WERI-Rb-1 (cell line): ENCODE results near the gene LRRN1.

Experiments used
- DNase-seq: peaks from one replicate; pipeline ENCODE4 v3.0.0-alpha.2; 2020
- H3K27ac ChIP-seq: fragments of 250-450 bp; sonication (Bioruptor Pico); 2 replicates; pipeline ENCODE4 v1.5.1; 2020; ENCODE audit warnings: mild to moderate bottlenecking, moderate library complexity
- H3K27me3 ChIP-seq: fragments of 250-450 bp; sonication (Bioruptor Pico); 2 replicates; pipeline ENCODE4 v1.5.1; 2021; ENCODE audit warnings: mild to moderate bottlenecking, low read depth, moderate library complexity; ENCODE audit not compliant: insufficient read depth, severe bottlenecking
- H3K36me3 ChIP-seq: fragments of 250-450 bp; sonication (Bioruptor Pico); 2 replicates; pipeline ENCODE4 v1.5.1; 2020; ENCODE audit warnings: mild to moderate bottlenecking, moderate library complexity
- H3K4me3 ChIP-seq: 2 replicates; pipeline ENCODE4 v1.5.1; 2011; ENCODE audit warnings: low read depth, mild to moderate bottlenecking, control low read depth, low read length
- H3K9me3 ChIP-seq: fragments of 250-450 bp; sonication (Bioruptor Pico); 2 replicates; pipeline ENCODE4 v1.5.1; 2021; ENCODE audit warnings: mild to moderate bottlenecking, moderate library complexity; ENCODE audit not compliant: severe bottlenecking
- TF ChIP-seq, protein P1 (sequence below): IDR thresholded peaks from 2 replicates; pipeline ENCODE4 v1.5.1; 2011; ENCODE audit warnings: low read depth, mild to moderate bottlenecking, control low read depth, inconsistent platforms, low read length

LRRN1 gene

GRCh38 chr3:3799173-3800079, at the start of gene LRRN1:
Gene LRRN1, plus strand, starts transcription at chr3:3799431. Its CDS starts 45,211 bp downstream, at chr3:3844642.
- Histone ChIP-seq H3K4me3 (peak within 1 kb of the TSS; percentile 89), H3K27me3 (no peaks in the 10 kb centered on the region), H3K36me3 (no peaks in the 10 kb centered on the region), H3K27ac (peak within 1 kb of the TSS; percentile 82), H3K9me3 (no peaks in the 10 kb centered on the region)
- DNase-seq, result peak; percentile 90
- TF ChIP-seq, protein P1, sequence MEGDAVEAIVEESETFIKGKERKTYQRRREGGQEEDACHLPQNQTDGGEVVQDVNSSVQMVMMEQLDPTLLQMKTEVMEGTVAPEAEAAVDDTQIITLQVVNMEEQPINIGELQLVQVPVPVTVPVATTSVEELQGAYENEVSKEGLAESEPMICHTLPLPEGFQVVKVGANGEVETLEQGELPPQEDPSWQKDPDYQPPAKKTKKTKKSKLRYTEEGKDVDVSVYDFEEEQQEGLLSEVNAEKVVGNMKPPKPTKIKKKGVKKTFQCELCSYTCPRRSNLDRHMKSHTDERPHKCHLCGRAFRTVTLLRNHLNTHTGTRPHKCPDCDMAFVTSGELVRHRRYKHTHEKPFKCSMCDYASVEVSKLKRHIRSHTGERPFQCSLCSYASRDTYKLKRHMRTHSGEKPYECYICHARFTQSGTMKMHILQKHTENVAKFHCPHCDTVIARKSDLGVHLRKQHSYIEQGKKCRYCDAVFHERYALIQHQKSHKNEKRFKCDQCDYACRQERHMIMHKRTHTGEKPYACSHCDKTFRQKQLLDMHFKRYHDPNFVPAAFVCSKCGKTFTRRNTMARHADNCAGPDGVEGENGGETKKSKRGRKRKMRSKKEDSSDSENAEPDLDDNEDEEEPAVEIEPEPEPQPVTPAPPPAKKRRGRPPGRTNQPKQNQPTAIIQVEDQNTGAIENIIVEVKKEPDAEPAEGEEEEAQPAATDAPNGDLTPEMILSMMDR, result no peak

- H3K9me3 ChIP-seq, result no peaks in the 10 kb centered on the region
- peak; percentile 10 for DNase-seq
- no peak overlapping the region for H3K27ac ChIP-seq
- TF ChIP-seq, protein P1, result no peak
- H3K4me3 ChIP-seq, result no peak overlapping the region
- no peaks in the 10 kb centered on the region for H3K36me3 ChIP-seq
- H3K27me3 ChIP-seq, result no peaks in the 10 kb centered on the region
These were observed 45.8 kb upstream of the LRRN1 start for GRCh38 chr3:3753416-3753815.

- no peak for DNase-seq
- TF ChIP-seq, protein P1, result no peak
- Histone ChIP-seq H3K27me3 (no peaks in the 10 kb centered on the region), H3K4me3 (no peak overlapping the region), H3K27ac (no peak overlapping the region), H3K9me3 (no peaks in the 10 kb centered on the region), H3K36me3 (no peaks in the 10 kb centered on the region)
These were observed 33.6 kb upstream of the LRRN1 start for GRCh38 chr3:3765661-3766060.

DNA sequence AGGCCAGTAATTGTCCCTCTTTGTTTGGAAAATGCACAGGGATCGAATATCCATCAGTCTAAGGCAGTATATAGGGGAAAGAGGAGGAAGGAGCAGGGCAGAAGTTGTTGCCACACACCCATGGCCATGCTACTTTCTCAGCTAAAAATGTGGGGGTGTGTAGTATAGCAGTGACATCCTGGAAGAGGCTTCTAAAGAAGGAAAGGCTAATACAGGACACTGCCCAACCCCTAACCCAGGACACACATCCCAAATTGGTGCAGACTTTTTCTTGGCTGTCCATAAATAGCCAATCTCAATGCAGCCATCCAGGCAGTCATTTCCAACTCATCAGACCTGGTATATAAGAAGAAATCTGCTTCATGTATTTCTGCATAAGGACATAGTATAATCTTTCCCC, 33.1 kb upstream of the LRRN1 start:
- TF ChIP-seq, protein P1, result no peak
- no peak for DNase-seq
- H3K27ac ChIP-seq, result no peak overlapping the region
- H3K4me3 ChIP-seq, result no peak overlapping the region
- no peaks in the 10 kb centered on the region for H3K27me3 ChIP-seq
- H3K9me3 ChIP-seq, result no peaks in the 10 kb centered on the region
- H3K36me3 ChIP-seq, result no peaks in the 10 kb centered on the region

- no peak for DNase-seq
- Histone ChIP-seq H3K4me3 (no peak overlapping the region), H3K27ac (no peak overlapping the region), H3K36me3 (no peaks in the 10 kb centered on the region), H3K9me3 (no peaks in the 10 kb centered on the region), H3K27me3 (no peaks in the 10 kb centered on the region)
- TF ChIP-seq, protein P1, result no peak
These were observed 28.1 kb upstream of the LRRN1 start for GRCh38 chr3:3771094-3771493.
